ENCODE results near the gene SEMA3B.
"Not testable (repeated sequence)": the region's sequence is repeated elsewhere in the genome, so short reads cannot be mapped to it uniquely, and the experiment has no call there.

The SEMA3B gene

GRCh38 chr3:50272911-50273688, 4.2 kb downstream of the SEMA3B start:
- DNase-seq (ENCODE audit: low read depth in 2 of 2) = peak; percentile 63

- DNase-seq (ENCODE audit: low read depth in 2 of 2) = no peak
Observed at GRCh38 chr3:50273689-50274065, 4.7 kb downstream of the SEMA3B start.

- peak in 1 of 2 donors; percentile 46 for DNase-seq (ENCODE audit: low read depth in 2 of 2)
Observed at GRCh38 chr3:50274371-50275104, 5.6 kb downstream of the SEMA3B start.

- DNase-seq (ENCODE audit: low read depth in 2 of 2) = no peak
Observed at GRCh38 chr3:50275141-50275995, 6.4 kb downstream of the SEMA3B start.

GRCh38 chr3:50275996-50276761, 7.2 kb downstream of the SEMA3B start:
- no peak for DNase-seq (ENCODE audit: low read depth in 2 of 2)

- DNase-seq (ENCODE audit: low read depth in 2 of 2) = no peak
Observed at GRCh38 chr3:50276762-50277101, 7.8 kb downstream of the SEMA3B start.

- no peak for DNase-seq (ENCODE audit: low read depth in 2 of 2)
Observed at GRCh38 chr3:50278123-50278879, 9.4 kb downstream of the SEMA3B start.

GRCh38 chr3:50278880-50279224, 9.9 kb downstream of the SEMA3B start, which contains the start of gene LSMEM2:
LSMEM2 (plus strand) TSS chr3:50279087; CDS start chr3:50279114, 27 bp downstream.
- DNase-seq (ENCODE audit: low read depth in 2 of 2) = no peak

- DNase-seq (ENCODE audit: low read depth in 2 of 2) = no peak
Observed at GRCh38 chr3:50279255-50280016, 10.5 kb downstream of the SEMA3B start.

- not testable (repeated sequence) for DNase-seq (ENCODE audit: low read depth in 2 of 2)
Observed at GRCh38 chr3:50284121-50284520, 15.2 kb downstream of the SEMA3B start.

- DNase-seq (ENCODE audit: low read depth in 2 of 2) = no peak
Observed at GRCh38 chr3:50286322-50287227, 17.6 kb downstream of the SEMA3B start.

- DNase-seq (ENCODE audit: low read depth in 2 of 2) = no peak
Observed at GRCh38 chr3:50287262-50287661, 18.3 kb downstream of the SEMA3B start.

GRCh38 chr3:50288387-50289007, 19.6 kb downstream of the SEMA3B start:
- DNase-seq (ENCODE audit: low read depth in 2 of 2) = no peak

GRCh38 chr3:50289130-50289529, 20.2 kb downstream of the SEMA3B start:
- DNase-seq (ENCODE audit: low read depth in 2 of 2) = no peak

- no peak for DNase-seq (ENCODE audit: low read depth in 2 of 2)
Observed at GRCh38 chr3:50290161-50290641, 21.3 kb downstream of the SEMA3B start.

- peak; percentile 92 for DNase-seq (ENCODE audit: low read depth in 2 of 2)
Observed at GRCh38 chr3:50292159-50293078, 23.5 kb downstream of the SEMA3B start, which contains the start of gene IFRD2. IFRD2 (minus strand) TSS chr3:50292429; CDS start chr3:50292274, 155 bp downstream.
